ENCODE measurements around the gene KATNA1. TPM values are rescaled to one million over a fixed set of nuclear protein-coding genes. Genes with fewer than 3 reads are reported as not detected.
A peak's percentile ranks its signal among the peaks of the same experiment; 100 is the strongest.

The KATNA1 gene
- total and polyA plus RNA-seq, 9 of the 15 experiments (the other 6 are each of a cell fraction or from before 2014, with no cell fraction given): 22.5 to 76.9 (median 45.0) TPM

GRCh38 chr6:149565527-149566409, 82.7 kb downstream of the KATNA1 start, which contains the start of gene GINM1:
GINM1 (plus strand) TSS chr6:149566375; CDS start chr6:149566415, 40 bp downstream.
- Histone ChIP-seq H3K27me3 (ENCODE audit: control insufficient read depth in 2 of 2, insufficient read depth in 2 of 2, low read length in 2 of 2) (no peaks in the 10 kb centered on the region), H2AFZ (ENCODE audit: low read depth, low read length) (peak within 1 kb of the TSS; percentile 95), H3K79me2 (ENCODE audit: control insufficient read depth, insufficient read depth, low read length) (peaks cover 34% of the 10 kb centered on the region), H3K27ac (ENCODE audit: extremely low read depth, low read depth, low read length) (peak within 1 kb of the TSS; percentile 86), H3K36me3 (ENCODE audit: control insufficient read depth, insufficient read depth, low read length) (no peaks in the 10 kb centered on the region), H3K9ac (ENCODE audit: insufficient read depth in 1 of 2, low read depth in 2 of 2, low read length in 2 of 2) (peak within 1 kb of the TSS; percentile 79 to 97), H3K9me3 (replicated peaks; ENCODE audit: control insufficient read depth, insufficient read depth, low read depth, low read length) (no peaks in the 10 kb centered on the region), H4K20me1 (replicated peaks; ENCODE audit: control insufficient read depth, insufficient read depth, low read length) (peaks cover 4% of the 10 kb centered on the region; the same call in 1 of the 2 replicates), H3K4me1 (replicated peaks in 1 of 2; ENCODE audit: control insufficient read depth in 2 of 2, insufficient read depth in 2 of 2, low read length in 2 of 2) (peaks cover 6 to 17% of the 10 kb centered on the region in 2 experiments; a peak in 4 of 5 replicates), H3K9me1 (ENCODE audit: control insufficient read depth, insufficient read depth, low read length) (no peaks in the 10 kb centered on the region), H3K4me3 (peak within 1 kb of the TSS; percentile 99), H3K4me2 (ENCODE audit: insufficient read depth, low read length) (peak within 1 kb of the TSS; percentile 94)
- CTCF ChIA-PET (ENCODE audit: low intra/inter-chr PET ratio): interaction anchor here (0.8 kb wide), 1 partner anchor 361 kb away, joined by 5 read pairs; no protein-coding TSS in a partner anchor
- DNase-seq (ENCODE audit: extremely low read depth in 1 of 4, low spot score in 3 of 4) (peak; percentile 98 to 99 (median 99)), ATAC-seq (peak; percentile 94), FAIRE-seq (peak; percentile 89)
- WGBS (ENCODE audit: insufficient coverage, low coverage, missing lambda C conversion rate): under 1% methylated on average over 36 of the region's 59 CpGs
- no TSS peak for BruUV-seq (replicated peaks)
- POLR2A ChIA-PET: interaction anchor here (0.6 to 6.1 kb wide), 15 partner anchors 10 to 1975 kb away, joined by 3 to 34 read pairs (median 3); partner anchors contain the start of genes KATNA1 and PPIL4
- in situ Hi-C loops (cut with MboI): no loop called here
- intact Hi-C loops (cut with micrococcal nuclease): loop anchor here (1.0 to 10.0 kb wide), 6 partner anchors 82 to 439 kb away; partner anchors contain the start of genes LATS1 and LRP11
- TF ChIP-seq PPARD (CRISPR knock-in tag; IDR thresholded peaks at IDR 0.05) (no peak), FOXO4 (CRISPR knock-in tag; IDR thresholded peaks at IDR 0.05) (no peak), POLR2AphosphoS5 (IDR thresholded peaks at IDR 0.05; ENCODE audit: control insufficient read depth, insufficient read depth, low read depth, low read length) (peak; percentile 73), DNMT1 (IDR thresholded peaks at IDR 0.05) (0 out of 2 replicates have a peak, but pooled peaks have one; percentile 83), SRF (CRISPR knock-in tag; IDR thresholded peaks at IDR 0.05) (peak in 1 of 2 experiments; percentile 54; a peak in 1 of 4 replicates), ZZZ3 (IDR thresholded peaks at IDR 0.05) (0 out of 2 replicates have a peak, but pooled peaks have one; percentile 65), ZNF384 (IDR thresholded peaks at IDR 0.05; ENCODE audit: low read depth, low read length) (peak; percentile 52; the same call in 1 of the 2 replicates), ZMIZ1 (IDR thresholded peaks at IDR 0.05; ENCODE audit: low read depth in 2 of 2, low read length in 2 of 2) (peak in 1 of 2 experiments; percentile 30; a peak in 1 of 4 replicates), POLR2G (IDR thresholded peaks at IDR 0.05; ENCODE audit: low read depth, low read length) (no peak), NEUROD1 (IDR thresholded peaks at IDR 0.05; ENCODE audit: borderline replicate concordance, low read depth, low read length, partially characterized antibody) (no peak), SIX5 (IDR thresholded peaks at IDR 0.05; ENCODE audit: borderline replicate concordance in 1 of 2, insufficient read depth in 1 of 2, low read depth in 1 of 2, low read length in 2 of 2) (no peak), ZNF764 (CRISPR knock-in tag; IDR thresholded peaks at IDR 0.05; ENCODE audit: low read depth) (no peak)
